Trophoblast cell (in vitro differentiated cells and primary cell): ENCODE data around the gene ASTN2.

ENCODE experiments used
- DNase-seq, 2 donors: peaks; one replicate each; pipeline ENCODE4 v3.0.0-alpha.2; 2016
- H2AFZ ChIP-seq: 2 replicates; pipeline ENCODE4 v1.6.1; 2013; ENCODE audit warnings: low read length, moderate library complexity, mild to moderate bottlenecking; ENCODE audit not compliant: insufficient read depth, poor library complexity
- H2AK5ac ChIP-seq: 2 replicates; pipeline ENCODE4 v1.6.1; 2013; ENCODE audit warnings: mild to moderate bottlenecking, low read length
- H2BK120ac ChIP-seq: 2 replicates; pipeline ENCODE4 v1.6.1; 2013; ENCODE audit warnings: low read length, mild to moderate bottlenecking, moderate library complexity; ENCODE audit not compliant: insufficient read depth, poor library complexity
- H2BK12ac ChIP-seq: 2 replicates; pipeline ENCODE4 v1.6.1; 2013; ENCODE audit warnings: mild to moderate bottlenecking, low read length, moderate library complexity
- H2BK5ac ChIP-seq: 2 replicates; pipeline ENCODE4 v1.6.1; 2013; ENCODE audit warnings: low read length, low read depth, moderate library complexity, mild to moderate bottlenecking; ENCODE audit not compliant: poor library complexity
- H3K14ac ChIP-seq: 2 replicates; pipeline ENCODE4 v1.6.1; 2013; ENCODE audit warnings: mild to moderate bottlenecking, low read length
- H3K18ac ChIP-seq: 2 replicates; pipeline ENCODE4 v1.6.1; 2013; ENCODE audit warnings: mild to moderate bottlenecking, low read length
- H3K23ac ChIP-seq: 2 replicates; pipeline ENCODE4 v1.6.1; 2013; ENCODE audit warnings: low read length
- H3K27ac ChIP-seq: 2 replicates; pipeline ENCODE4 v1.5.1; 2013; ENCODE audit warnings: low read depth, mild to moderate bottlenecking, inconsistent platforms, low read length, moderate library complexity
- H3K27me3 ChIP-seq: 2 replicates; pipeline ENCODE4 v1.6.1; 2013; ENCODE audit warnings: inconsistent platforms, mild to moderate bottlenecking, low read length, moderate library complexity; ENCODE audit not compliant: insufficient read depth
- H3K36me3 ChIP-seq, 2 experiments: 1 replicate in 1 of 2; 2 replicates in 1 of 2; pipeline ENCODE4 v1.6.1; 2013; ENCODE audit warnings: low read length in 2 of 2, mild to moderate bottlenecking in 2 of 2, moderate library complexity in 1 of 2; ENCODE audit not compliant: insufficient read depth in 2 of 2, control insufficient read depth in 1 of 2
- H3K4ac ChIP-seq: 2 replicates; pipeline ENCODE4 v1.6.1; 2013; ENCODE audit warnings: low read depth, mild to moderate bottlenecking, low read length, moderate library complexity
- H3K4me1 ChIP-seq, 2 experiments: 1 replicate in 1 of 2; 2 replicates in 1 of 2; pipeline ENCODE4 v1.6.1; 2013; ENCODE audit warnings: low read length in 2 of 2, mild to moderate bottlenecking in 2 of 2, moderate library complexity in 1 of 2; ENCODE audit not compliant: insufficient read depth in 2 of 2, control insufficient read depth in 1 of 2
- H3K4me2 ChIP-seq: 2 replicates; pipeline ENCODE4 v1.6.1; 2013; ENCODE audit warnings: inconsistent platforms, mild to moderate bottlenecking, low read length, moderate library complexity
- H3K4me3 ChIP-seq: 2 replicates; pipeline ENCODE4 v1.5.1; 2013; ENCODE audit warnings: mild to moderate bottlenecking, low read depth, low read length, inconsistent platforms
- H3K79me1 ChIP-seq: one replicate; pipeline ENCODE4 v1.6.1; 2013; ENCODE audit warnings: low read length
- H3K79me2 ChIP-seq: 2 replicates; pipeline ENCODE4 v1.6.1; 2013; ENCODE audit warnings: low read length, mild to moderate bottlenecking; ENCODE audit not compliant: control insufficient read depth, insufficient read depth, poor library complexity
- H3K9ac ChIP-seq: 2 replicates; pipeline ENCODE4 v1.6.1; 2013; ENCODE audit warnings: mild to moderate bottlenecking, low read length
- H3K9me3 ChIP-seq: 2 replicates; pipeline ENCODE4 v1.6.1; 2013; ENCODE audit warnings: low read depth, mild to moderate bottlenecking, control low read depth, inconsistent platforms, low read length; ENCODE audit not compliant: insufficient read depth
- H4K12ac ChIP-seq: 2 replicates; pipeline ENCODE4 v1.6.1; 2013; ENCODE audit warnings: low read depth, mild to moderate bottlenecking, low read length, moderate library complexity
- H4K8ac ChIP-seq: 2 replicates; pipeline ENCODE4 v1.6.1; 2013; ENCODE audit warnings: low read depth, mild to moderate bottlenecking, low read length, moderate library complexity
- H4K91ac ChIP-seq: one replicate; pipeline ENCODE4 v1.6.1; 2013; ENCODE audit warnings: low read depth, mild to moderate bottlenecking, low read length, moderate library complexity
- WGBS: extraction: QIAGEN DNeasy Blood & Tissue Kit; methylation state at CpG from one replicate; pipeline ENCODE4 v1.1.7; 2013; ENCODE audit warnings: missing lambda C conversion rate; ENCODE audit not compliant: insufficient read length, insufficient coverage; ENCODE audit errors: extremely low coverage; 5-methylcytosine and 5-hydroxymethylcytosine counted together

ASTN2 gene

DNA sequence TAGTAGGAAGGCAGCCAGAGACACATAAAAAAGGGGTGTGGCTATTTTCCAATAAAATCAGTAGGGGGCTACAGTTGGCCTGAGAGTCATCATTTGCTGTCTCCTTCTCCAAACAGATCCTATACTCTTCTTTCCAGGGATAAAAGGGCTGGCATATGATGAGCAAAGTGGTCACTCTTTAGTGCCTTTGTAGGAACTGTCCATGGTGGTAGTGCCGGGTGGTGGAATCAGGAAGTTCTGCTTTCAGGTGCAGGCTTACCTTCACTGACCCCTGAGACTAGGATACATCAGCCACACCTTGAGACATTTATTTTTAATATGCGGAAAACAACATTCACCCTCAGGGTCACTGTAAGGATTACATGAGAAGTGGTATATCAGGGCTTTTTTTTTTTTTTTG is 80.8 kb downstream of the ASTN2 start:
- no peak overlapping the region for H3K23ac ChIP-seq
- no peak overlapping the region for H3K9ac ChIP-seq
- no peak overlapping the region for H2BK120ac ChIP-seq
- H3K79me2 ChIP-seq: no peaks in the 10 kb centered on the region
- no peak overlapping the region for H2AK5ac ChIP-seq
- H3K18ac ChIP-seq: no peak overlapping the region
- H2BK5ac ChIP-seq: no peak overlapping the region
- no peak overlapping the region for H2BK12ac ChIP-seq
- H3K79me1 ChIP-seq: no peaks in the 10 kb centered on the region
- DNase-seq: peak in 1 of 2 donors; percentile 15
- H4K91ac ChIP-seq: no peak overlapping the region
- H3K36me3 ChIP-seq: no peaks in the 10 kb centered on the region
- no peak overlapping the region for H3K4me2 ChIP-seq
- no peak overlapping the region for H3K14ac ChIP-seq
- H4K12ac ChIP-seq: no peak overlapping the region
- no peak overlapping the region for H2AFZ ChIP-seq
- H3K4me1 ChIP-seq: no peaks in the 10 kb centered on the region
- no peaks in the 10 kb centered on the region for H3K27me3 ChIP-seq
- no peak overlapping the region for H3K4ac ChIP-seq
- H3K4me3 ChIP-seq: no peak overlapping the region
- H3K27ac ChIP-seq: no peak overlapping the region
- WGBS: no CpG with 5 or more reads among the region's 2 CpGs
- no peak overlapping the region for H4K8ac ChIP-seq
- H3K9me3 ChIP-seq: no peaks in the 10 kb centered on the region

DNA sequence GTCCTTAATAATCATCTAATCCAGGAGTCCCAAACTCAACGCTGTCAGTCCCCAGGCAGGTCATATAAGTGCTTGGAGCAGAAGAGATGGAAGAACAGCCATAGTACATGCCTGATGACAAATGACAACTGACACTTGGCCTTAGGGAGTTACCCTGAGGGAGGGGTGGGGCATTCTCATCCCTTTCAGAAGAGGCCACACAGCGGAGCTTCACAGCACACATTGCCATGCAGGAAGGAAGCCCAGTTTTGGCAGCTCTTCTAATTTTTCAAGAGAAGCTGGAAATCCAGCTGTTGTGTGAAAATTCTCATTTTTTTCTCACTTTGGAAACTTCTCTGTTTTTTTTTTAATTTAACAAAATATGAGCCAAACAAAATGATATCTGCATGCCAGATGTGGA is 89.0 kb downstream of the ASTN2 start:
- H3K4me1 ChIP-seq: no peaks in the 10 kb centered on the region
- no peaks in the 10 kb centered on the region for H3K27me3 ChIP-seq
- WGBS: no CpG with 5 or more reads among the region's 2 CpGs
- H3K9me3 ChIP-seq: peaks cover 2% of the 10 kb centered on the region
- H3K4me3 ChIP-seq: no peak overlapping the region
- H4K8ac ChIP-seq: no peak overlapping the region
- no peak overlapping the region for H2BK12ac ChIP-seq
- no peak overlapping the region for H4K91ac ChIP-seq
- H3K79me1 ChIP-seq: no peaks in the 10 kb centered on the region
- H4K12ac ChIP-seq: no peak overlapping the region
- no peak overlapping the region for H2BK5ac ChIP-seq
- H2BK120ac ChIP-seq: no peak overlapping the region
- H3K36me3 ChIP-seq: no peaks in the 10 kb centered on the region
- H3K23ac ChIP-seq: no peak overlapping the region
- H3K14ac ChIP-seq: no peak overlapping the region
- no peak overlapping the region for H2AK5ac ChIP-seq
- no peak overlapping the region for H3K27ac ChIP-seq
- peak in 1 of 2 donors; percentile 38 for DNase-seq
- H3K4ac ChIP-seq: no peak overlapping the region
- no peak overlapping the region for H3K4me2 ChIP-seq
- H3K9ac ChIP-seq: no peak overlapping the region
- no peak overlapping the region for H2AFZ ChIP-seq
- H3K18ac ChIP-seq: no peak overlapping the region
- no peaks in the 10 kb centered on the region for H3K79me2 ChIP-seq

DNA sequence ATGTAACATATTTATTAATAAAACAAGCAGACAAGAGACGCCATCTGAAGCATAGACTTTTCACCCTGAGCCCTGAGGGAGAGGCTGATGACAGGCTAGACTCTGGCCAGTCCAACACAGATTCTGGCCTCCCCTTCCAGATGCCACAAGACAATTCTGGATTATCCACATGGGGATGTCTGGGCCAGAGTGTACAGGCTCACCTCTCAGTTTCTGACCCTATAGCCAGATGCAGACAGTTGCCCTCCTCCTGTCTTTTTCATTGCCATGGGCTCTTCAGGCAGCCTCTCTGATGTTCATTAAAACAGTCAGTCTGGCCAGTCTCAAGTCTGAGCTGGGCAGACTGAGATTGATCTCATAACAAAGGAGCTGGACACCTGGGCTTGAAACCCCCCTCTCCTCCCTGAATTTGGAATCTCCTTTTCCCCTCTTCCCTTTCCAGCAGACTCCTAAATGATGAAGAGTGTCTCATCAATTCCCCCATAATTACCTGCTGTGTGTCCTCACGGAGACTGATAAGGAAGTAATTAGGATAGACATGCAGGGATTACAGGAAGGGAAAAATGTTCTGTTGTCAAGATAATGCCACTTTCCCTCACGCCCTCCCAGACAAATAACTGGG is 89.6 kb downstream of the ASTN2 start:
- WGBS: no CpG with 5 or more reads among the region's 3 CpGs
- Histone ChIP-seq H2BK5ac (no peak overlapping the region), H2AFZ (no peak overlapping the region), H3K27me3 (no peaks in the 10 kb centered on the region), H3K18ac (no peak overlapping the region), H3K14ac (no peak overlapping the region), H2AK5ac (no peak overlapping the region), H3K79me1 (no peaks in the 10 kb centered on the region), H3K27ac (no peak overlapping the region), H3K23ac (no peak overlapping the region), H3K4me2 (no peak overlapping the region), H3K4ac (no peak overlapping the region), H2BK120ac (no peak overlapping the region), H3K4me1 (no peaks in the 10 kb centered on the region), H2BK12ac (no peak overlapping the region), H3K4me3 (no peak overlapping the region), H4K8ac (no peak overlapping the region), H4K12ac (no peak overlapping the region), H3K9ac (no peak overlapping the region), H4K91ac (no peak overlapping the region), H3K79me2 (no peaks in the 10 kb centered on the region), H3K36me3 (no peaks in the 10 kb centered on the region), H3K9me3 (peaks cover 2% of the 10 kb centered on the region)
- DNase-seq: no peak

DNA sequence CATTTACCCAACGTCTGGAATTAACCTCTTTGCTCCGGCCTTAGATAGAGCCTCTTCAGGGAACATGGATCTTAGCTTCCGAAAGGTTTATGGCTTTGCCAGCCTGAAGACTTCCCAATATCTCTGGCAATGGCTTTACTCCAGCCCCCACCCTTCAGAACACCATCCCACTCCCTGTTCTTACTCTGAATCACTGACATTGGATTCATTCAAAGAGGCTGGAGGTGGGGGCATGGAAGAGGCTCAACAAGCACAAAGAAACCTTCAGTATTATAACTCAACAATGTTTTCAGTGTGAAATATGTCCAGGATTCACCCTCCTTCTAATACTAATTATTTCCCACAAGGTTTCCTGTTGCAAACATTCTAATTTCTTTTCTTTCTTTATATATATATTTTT is 91.5 kb downstream of the ASTN2 start:
- Histone ChIP-seq H3K27me3 (no peaks in the 10 kb centered on the region), H3K79me1 (no peaks in the 10 kb centered on the region), H3K4ac (no peak overlapping the region), H2BK120ac (no peak overlapping the region), H3K18ac (no peak overlapping the region), H3K4me2 (no peak overlapping the region), H3K4me3 (no peak overlapping the region), H4K8ac (no peak overlapping the region), H2AFZ (no peak overlapping the region), H3K9ac (no peak overlapping the region), H3K23ac (no peak overlapping the region), H3K14ac (no peak overlapping the region), H3K79me2 (no peaks in the 10 kb centered on the region), H2BK5ac (no peak overlapping the region), H3K9me3 (peaks cover 2% of the 10 kb centered on the region), H4K91ac (no peak overlapping the region), H2BK12ac (no peak overlapping the region), H3K36me3 (no peaks in the 10 kb centered on the region), H2AK5ac (no peak overlapping the region), H4K12ac (no peak overlapping the region), H3K4me1 (no peaks in the 10 kb centered on the region), H3K27ac (no peak overlapping the region)
- DNase-seq: no peak
- no CpG with 5 or more reads among the region's 3 CpGs for WGBS
